SHP77 treated with DMSO at 0.1 percent for 48 hours (cell line): ENCODE measurements around the gene S1PR1.
"Not testable (repeated sequence)": the region's sequence is repeated elsewhere in the genome, so short reads cannot be mapped to it uniquely, and the experiment has no call there.

Experiments
- DNase-seq: peaks from one replicate; lab custom pipeline; 2025; lab: John Stamatoyannopoulos, UW

S1PR1 gene

DNA sequence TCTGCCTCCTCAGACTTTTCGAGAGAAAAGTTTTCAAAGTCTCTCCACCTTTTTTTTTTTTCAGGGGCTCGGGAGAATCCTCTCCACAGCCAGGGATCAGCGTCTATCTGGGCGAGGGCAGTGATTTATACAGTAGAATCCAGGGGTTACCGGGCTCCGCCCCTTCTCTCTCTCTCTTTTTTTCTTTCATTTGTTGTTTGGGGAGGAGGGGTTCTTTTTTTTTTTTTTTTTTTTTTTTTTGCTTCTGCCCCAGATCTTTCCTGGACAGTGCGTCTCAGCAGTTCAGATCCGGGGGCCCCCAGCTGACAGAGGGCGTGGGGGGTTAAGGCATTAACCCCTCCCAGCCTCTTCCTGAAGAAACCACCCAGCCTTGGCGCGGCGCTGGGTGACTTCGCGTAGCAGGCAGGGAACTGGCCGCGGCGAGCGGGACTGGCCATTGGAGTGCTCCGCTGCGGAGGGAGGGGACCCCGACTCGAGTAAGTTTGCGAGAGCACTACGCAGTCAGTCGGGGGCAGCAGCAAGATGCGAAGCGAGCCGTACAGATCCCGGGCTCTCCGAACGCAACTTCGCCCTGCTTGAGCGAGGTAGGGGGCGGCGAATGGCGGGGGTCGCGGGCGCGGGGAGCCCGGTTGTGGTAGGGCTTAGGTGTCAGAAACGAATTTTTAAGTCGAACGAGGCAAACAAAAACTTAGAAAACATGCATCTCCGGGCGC, at the start of gene S1PR1:
Gene S1PR1, plus strand, starts transcription at position 504 of the 713 bp plus-strand sequence. CDS start 1,966 bp downstream, outside the sequence.
- no peak for DNase-seq

DNA sequence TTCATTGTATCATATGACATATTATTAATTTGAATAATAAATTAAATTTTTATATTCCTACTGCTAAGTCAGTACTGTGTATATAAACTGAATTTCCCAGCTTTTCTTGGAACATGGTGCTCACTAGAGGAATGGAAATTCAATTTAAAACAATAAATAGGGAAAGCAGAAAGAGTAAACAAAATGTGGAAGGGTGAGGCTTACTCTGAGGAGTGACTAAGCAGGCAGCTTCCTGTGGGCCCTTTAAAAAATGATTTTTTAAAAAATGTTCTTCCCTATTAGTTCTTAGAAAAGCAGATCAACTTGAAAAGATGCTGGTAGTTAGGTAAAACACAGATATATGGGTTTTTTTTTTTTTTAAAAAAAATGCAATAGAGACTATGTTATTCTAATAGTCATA, 49.5 kb upstream of the S1PR1 start:
- no peak for DNase-seq

DNA sequence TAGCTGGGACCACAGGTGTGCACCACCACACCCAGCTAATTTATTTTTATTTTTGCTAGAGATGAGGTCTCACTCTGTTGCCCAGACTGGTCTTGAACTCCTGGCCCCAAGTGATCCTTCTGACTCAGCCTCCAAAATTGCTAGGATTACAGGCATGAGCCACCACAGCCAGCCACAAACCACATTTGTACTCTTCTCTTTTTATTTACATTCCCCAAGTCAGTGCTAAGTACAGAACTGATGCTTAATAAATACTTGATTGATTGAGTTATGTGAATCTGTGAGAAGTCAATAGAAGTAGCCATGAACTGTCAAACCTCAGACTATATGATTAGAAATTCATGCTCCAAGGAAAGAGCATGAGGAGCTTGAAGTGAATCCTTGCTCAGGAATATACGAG, 48.5 kb upstream of the S1PR1 start:
- no peak for DNase-seq

- not testable (repeated sequence) for DNase-seq
Observed at GRCh38 chr1:101188968-101189367, 47.9 kb upstream of the S1PR1 start.

GRCh38 chr1:101190441-101190840, 46.4 kb upstream of the S1PR1 start:
- no peak for DNase-seq

GRCh38 chr1:101191049-101191448, 45.8 kb upstream of the S1PR1 start:
- no peak for DNase-seq

- no peak for DNase-seq
Observed at GRCh38 chr1:101193733-101194169, 43.1 kb upstream of the S1PR1 start.

- no peak for DNase-seq
Observed at GRCh38 chr1:101194746-101195145, 42.1 kb upstream of the S1PR1 start.

DNA sequence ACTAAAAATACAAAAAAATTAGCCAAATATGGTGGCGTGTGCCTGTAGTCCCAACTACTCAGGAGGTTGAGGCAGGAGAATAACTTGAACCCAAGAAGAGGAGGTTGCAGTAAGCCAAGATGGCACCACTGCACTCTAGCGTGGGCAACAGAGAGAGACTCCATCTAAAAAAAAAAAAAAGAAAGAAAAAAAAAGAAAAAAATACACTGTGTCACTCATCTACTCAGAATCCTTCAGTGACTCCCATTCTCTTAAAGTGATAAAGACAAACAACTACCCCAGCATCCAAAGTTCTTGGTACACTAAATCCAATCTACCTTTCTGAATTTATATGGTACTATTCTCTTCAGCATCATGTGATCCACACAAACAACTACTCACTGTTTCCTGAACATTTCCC, 40.2 kb upstream of the S1PR1 start:
- no peak for DNase-seq

GRCh38 chr1:101198842-101199636, 37.8 kb upstream of the S1PR1 start:
- no peak for DNase-seq

GRCh38 chr1:101199637-101199982, 37.2 kb upstream of the S1PR1 start:
- no peak for DNase-seq

GRCh38 chr1:101200513-101200912, 36.3 kb upstream of the S1PR1 start:
- no peak for DNase-seq

- no peak for DNase-seq
Observed at GRCh38 chr1:101203820-101204540, 32.8 kb upstream of the S1PR1 start.

GRCh38 chr1:101205457-101205856, 31.4 kb upstream of the S1PR1 start:
- DNase-seq, result no peak

GRCh38 chr1:101206139-101206538, 30.7 kb upstream of the S1PR1 start:
- not testable (repeated sequence) for DNase-seq

GRCh38 chr1:101207271-101207670, 29.5 kb upstream of the S1PR1 start:
- not testable (repeated sequence) for DNase-seq

GRCh38 chr1:101207891-101208290, 28.9 kb upstream of the S1PR1 start:
- no peak for DNase-seq

DNA sequence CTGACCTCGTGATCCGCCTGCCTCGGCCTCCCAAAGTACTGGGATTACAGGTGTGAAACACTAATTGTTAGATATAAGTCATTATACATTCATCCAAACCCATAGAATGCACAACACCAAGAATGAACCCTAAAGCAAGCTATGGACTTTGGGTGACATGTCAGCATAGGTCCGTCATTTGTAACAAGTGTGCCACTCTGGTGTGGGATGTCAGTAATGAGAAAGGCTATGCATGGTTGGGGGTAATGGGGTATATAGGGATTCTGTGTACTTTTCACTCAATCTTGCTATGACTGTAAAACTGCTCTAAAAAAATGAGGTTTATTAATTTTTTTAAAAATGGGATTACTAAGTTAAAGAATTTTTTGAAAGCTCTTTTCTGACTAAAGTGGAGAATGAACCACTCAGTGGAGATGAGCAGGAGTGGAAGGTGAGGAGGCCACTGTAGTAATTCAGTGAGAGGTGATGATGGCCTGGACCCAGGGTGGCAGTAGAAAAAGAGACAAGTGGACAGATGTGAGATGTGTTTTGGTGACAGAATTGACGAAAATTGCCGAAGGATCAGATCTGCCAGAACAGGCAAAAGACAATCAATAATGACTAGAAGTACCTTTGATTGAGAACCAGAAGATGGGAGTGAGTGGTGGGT, 21.3 kb upstream of the S1PR1 start:
- DNase-seq, result no peak

DNA sequence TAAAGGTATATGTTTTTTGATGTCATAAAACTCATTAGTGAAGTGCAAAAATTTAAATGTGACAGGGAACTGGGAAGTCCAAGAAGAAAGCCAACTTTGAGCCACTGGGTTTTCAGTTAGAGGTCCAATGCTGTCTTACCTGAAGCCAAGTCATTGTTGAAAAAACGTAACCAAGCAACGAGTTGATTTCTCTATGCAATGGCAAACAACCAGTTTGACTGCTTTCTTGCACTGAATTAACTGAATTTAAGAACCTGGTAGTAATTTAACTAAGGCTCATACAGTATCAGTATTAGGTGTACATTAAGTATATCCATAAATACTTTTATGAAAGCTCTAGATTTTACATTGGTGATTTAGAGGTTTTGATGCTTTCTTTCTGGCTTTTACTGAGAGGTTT, 20.2 kb upstream of the S1PR1 start:
- no peak for DNase-seq

- DNase-seq, result no peak
Observed at GRCh38 chr1:101217148-101217547, 19.7 kb upstream of the S1PR1 start.

- DNase-seq, result not testable (repeated sequence)
Observed at GRCh38 chr1:101218968-101219367, 17.9 kb upstream of the S1PR1 start.
